Erythroblast (primary cell): ENCODE data around the gene C3.

Source experiments
- DNase-seq, 2 experiments: peaks; one replicate each; lab custom pipeline; 2025; lab: John Stamatoyannopoulos, UW
- GATA1 ChIP-seq: IDR thresholded peaks from 2 replicates; pipeline ENCODE4 v1.6.1; 2011; ENCODE audit warnings: low read depth, mild to moderate bottlenecking, control low read depth, low read length, moderate library complexity
- POLR2A ChIP-seq: IDR thresholded peaks from 2 replicates; pipeline ENCODE4 v1.6.1; 2011; ENCODE audit warnings: mild to moderate bottlenecking, low read length

Gene C3

DNA sequence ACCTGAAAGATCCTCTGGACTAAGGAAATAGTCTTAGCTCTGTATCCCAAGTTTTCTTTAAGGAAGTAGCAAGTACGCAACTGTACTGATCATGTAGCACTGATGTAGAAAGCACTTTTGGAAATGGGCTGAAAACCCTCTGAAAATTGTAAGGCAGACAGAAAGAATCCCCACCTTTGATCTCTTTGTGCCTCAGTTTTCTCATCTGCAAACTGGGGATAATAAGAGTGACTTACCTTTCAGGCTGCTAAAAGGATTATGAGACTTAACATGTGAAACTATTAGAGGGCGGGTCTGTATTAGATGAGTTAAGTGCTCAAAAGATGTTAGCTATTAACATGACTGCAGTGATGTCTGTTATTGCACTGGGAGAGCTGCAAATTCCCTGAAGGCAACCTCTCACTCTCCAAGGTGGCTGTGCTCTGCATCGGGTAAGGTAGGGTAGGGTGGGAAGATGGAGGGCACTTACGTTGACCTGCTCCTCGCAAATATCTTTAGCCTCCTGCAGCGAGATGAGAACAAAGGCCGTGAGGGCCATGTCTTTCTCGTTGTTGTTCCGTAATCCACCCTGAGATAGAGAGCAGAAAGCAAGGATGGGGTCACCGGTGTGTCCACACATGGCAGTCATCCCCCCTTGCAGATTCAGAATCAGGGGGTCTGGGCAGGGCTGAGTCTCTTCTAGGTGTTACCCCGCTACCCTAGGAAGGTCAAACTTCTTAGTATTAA is 30.1 kb downstream of the C3 start:
- TF ChIP-seq POLR2A = no peak
- no peak for TF ChIP-seq GATA1
- DNase-seq = no peak

DNA sequence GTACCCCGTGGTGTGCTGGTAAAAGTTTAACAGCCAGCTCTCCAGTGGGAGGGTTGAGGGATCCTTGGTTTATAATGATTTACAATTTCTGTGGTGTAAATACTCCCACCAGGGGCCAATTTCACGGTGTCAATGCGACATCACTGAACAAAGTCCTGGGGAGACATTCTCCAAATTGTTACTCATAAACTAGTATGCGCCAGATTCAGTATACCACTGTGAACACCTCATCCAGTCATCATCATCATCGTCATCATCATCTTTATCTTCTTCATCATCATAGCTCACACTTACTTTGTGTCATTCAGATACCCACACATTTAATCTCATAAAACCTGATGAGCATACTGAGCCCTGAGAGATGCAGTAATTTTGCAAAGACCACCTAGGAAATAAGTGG is 33.3 kb downstream of the C3 start:
- no peak for DNase-seq
- TF ChIP-seq GATA1 (no peak), POLR2A (no peak)

GRCh38 chr19:6686628-6686975 is 33.8 kb downstream of the C3 start:
- no peak for TF ChIP-seq POLR2A
- TF ChIP-seq GATA1 = no peak
- DNase-seq = no peak

DNA sequence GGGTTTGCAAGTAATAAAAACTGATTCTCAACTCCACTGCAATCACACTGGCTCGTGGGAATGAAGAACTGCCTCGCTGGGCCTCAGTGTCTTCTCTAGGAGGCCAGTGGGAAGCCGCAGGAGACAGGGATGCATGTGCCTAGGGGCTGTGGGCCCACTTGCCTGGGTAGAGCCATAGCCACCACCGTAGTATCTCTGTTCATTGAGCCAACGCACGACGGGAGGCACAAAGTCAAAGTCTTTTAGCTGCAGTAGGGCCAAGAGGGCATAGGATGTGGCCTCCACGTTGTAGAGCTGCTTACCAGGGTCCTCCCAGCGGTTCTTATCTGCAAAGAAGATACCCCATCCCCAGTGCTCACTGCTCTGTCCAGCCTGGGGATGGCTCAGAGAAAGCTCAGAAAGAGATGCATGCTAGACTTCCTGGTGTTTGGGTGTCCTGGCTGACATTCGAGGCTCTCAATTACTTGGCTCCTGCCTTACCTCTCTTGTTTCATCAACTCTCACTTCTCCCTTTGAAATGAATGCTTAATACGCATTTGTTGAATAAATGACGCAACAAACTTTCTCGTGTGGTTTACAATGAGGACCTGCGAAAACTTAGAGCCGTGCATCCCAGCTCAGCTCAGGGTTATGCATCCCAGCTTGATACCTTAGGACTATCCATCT is 34.4 kb downstream of the C3 start:
- TF ChIP-seq GATA1 (no peak), POLR2A (no peak)
- DNase-seq = no peak

GRCh38 chr19:6685482-6685881 is 35.0 kb downstream of the C3 start:
- TF ChIP-seq GATA1 (no peak), POLR2A (no peak)
- DNase-seq = no peak

DNA sequence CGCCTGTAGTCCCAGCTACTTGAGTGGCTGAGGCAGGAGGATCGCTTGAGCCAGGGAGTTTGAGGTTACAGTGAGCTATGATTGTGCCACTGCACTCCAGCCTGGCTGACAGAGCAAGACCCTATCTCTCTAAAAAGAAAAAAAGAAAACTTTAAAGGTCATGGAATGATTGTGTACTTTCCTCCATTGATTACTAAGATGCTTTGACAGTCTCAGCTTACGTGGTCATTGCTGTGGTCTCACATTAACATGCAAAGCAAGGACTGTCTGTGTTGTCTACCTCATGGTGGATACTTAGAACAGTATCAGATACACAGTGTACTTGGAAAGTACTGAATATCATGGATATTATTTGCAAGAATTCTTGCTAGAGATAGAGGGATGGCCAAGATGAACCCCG is 36.5 kb downstream of the C3 start:
- no peak for TF ChIP-seq POLR2A
- TF ChIP-seq GATA1 = no peak

DNA sequence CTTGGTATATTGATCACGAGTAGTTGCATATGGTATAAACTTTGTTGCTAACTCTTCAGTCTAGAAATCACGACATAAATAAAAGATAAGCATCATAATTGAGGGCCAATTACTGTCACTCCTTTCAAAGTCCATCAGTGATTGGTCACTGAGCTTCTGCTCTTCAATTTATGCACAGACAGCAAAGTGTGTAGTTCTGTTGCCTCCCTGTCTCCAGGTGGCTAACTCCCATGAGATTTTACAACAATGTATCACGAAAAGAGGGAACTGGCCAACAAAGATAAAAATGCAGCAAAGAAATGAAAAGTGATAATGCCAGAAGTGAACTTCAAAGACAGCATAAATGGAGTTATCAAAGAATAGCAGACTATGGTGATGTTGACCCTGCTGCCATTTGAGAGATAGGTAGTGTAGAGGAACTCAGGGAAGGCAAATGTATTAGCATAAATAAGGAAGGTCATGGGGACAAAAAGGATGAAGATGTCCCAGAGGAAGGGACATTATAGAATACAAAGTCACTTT is 37.8 kb downstream of the C3 start:
- peak in 1 of 2 experiments; percentile 80 for DNase-seq
- TF ChIP-seq POLR2A = no peak
- no peak for TF ChIP-seq GATA1

More for the DNA sequence above, 36.5 kb downstream of the C3 start:
- DNase-seq = no peak

GRCh38 chr19:6680141-6680540 is 40.3 kb downstream of the C3 start:
- no peak for DNase-seq

DNA sequence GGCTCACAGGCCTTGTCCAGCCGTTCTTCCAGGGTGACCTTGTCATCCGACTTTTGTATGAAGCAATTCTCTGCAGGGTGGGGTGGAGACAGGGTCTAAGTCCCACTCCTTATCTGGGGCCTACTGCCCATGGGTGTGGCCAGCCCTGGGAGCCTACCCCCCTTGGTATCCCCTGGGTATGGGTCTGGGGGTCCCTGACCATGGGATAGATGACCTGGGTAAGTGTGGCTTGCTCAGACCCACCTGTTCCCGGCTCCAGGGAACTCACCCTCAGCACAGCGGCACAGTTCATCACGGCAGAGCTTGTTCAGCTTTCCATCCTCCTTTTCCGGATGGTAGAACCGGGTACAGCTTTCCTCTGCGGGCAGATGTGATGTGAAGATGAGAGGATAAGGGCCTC is 41.3 kb downstream of the C3 start:
- TF ChIP-seq POLR2A (no peak), GATA1 (no peak)
- DNase-seq = no peak

More at GRCh38 chr19:6680141-6680540, 40.3 kb downstream of the C3 start:
- TF ChIP-seq GATA1 (no peak), POLR2A (no peak)

DNA sequence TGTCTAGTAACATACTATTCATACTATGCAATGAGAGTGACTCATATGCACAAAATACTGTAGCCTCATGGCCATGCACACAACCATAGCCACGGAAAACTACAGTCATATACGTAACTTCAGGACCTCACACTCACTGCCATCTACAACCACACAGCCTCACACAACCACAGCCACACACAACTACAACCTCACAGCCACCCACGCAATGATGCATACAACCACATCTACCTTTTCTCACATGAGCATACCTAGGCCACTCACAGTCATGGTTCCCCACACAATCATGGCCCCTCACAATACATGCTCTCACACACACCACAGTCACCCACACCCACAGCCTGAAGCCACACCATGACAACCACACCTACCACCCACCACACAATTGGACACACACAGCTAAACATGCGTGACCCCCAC is 41.8 kb downstream of the C3 start:
- DNase-seq = no peak

GRCh38 chr19:6677883-6678689 is 42.4 kb downstream of the C3 start:
- DNase-seq = no peak
- TF ChIP-seq POLR2A (no peak), GATA1 (no peak)

More for the DNA sequence above, 41.8 kb downstream of the C3 start:
- no peak for TF ChIP-seq GATA1
- no peak for TF ChIP-seq POLR2A

DNA sequence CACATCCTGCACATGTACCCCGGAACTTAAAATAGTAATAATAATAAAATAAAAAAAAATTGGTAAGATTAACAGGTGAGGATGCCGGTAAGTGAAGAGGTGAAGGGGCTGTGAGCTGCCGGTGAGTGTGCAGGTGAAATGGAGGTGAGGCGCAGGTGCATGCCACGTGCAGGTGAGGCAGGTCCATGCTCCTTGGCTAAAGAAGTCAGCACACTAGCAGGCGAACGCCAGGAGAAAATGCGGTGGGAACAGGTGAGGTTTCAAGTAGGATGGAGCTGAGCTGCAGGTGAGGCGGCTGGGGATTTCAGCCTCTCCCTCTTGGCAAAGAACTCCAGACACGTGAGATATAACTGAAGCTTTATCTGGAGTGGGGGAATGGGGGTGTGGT is 43.0 kb downstream of the C3 start:
- DNase-seq = no peak
- no peak for TF ChIP-seq POLR2A
- TF ChIP-seq GATA1 = no peak

- TF ChIP-seq POLR2A = no peak
- TF ChIP-seq GATA1 = no peak
- no peak for DNase-seq
Observed at GRCh38 chr19:6676288-6676687, 44.2 kb downstream of the C3 start.
